GM10266 (cell line): ENCODE measurements around the gene OR2A12.

Experiments
- DNase-seq: peaks from one replicate; pipeline ENCODE4 v3.0.0; 2012; ENCODE audit errors: extremely low spot score
- TF ChIP-seq, protein P1 (sequence below): IDR thresholded peaks from 2 replicates; pipeline ENCODE4 v1.5.1; 2012; ENCODE audit warnings: mild to moderate bottlenecking, low read depth; ENCODE audit not compliant: control insufficient read depth, insufficient read depth; ENCODE audit errors: missing control alignments

Gene OR2A12

DNA sequence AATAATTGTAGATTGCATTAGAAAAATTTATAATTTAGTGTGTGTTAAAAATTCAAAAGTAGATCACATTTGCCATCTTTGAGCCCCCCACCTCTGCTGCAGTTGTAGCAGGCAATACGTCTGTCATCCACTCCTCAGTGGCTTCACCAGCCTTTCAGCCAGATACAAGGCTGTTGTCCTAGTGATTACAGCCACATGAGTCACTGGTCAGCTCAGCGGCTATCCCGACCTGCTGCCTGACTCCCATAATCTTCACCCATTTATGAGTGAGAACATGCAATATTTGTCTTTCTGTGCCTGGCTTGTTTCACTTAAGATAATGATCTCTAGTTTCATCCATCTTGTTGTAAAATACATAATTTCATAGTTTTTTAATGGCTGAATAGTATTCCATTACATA lies 28.1 kb upstream of the OR2A12 start:
- DNase-seq: no peak
- TF ChIP-seq, protein P1, sequence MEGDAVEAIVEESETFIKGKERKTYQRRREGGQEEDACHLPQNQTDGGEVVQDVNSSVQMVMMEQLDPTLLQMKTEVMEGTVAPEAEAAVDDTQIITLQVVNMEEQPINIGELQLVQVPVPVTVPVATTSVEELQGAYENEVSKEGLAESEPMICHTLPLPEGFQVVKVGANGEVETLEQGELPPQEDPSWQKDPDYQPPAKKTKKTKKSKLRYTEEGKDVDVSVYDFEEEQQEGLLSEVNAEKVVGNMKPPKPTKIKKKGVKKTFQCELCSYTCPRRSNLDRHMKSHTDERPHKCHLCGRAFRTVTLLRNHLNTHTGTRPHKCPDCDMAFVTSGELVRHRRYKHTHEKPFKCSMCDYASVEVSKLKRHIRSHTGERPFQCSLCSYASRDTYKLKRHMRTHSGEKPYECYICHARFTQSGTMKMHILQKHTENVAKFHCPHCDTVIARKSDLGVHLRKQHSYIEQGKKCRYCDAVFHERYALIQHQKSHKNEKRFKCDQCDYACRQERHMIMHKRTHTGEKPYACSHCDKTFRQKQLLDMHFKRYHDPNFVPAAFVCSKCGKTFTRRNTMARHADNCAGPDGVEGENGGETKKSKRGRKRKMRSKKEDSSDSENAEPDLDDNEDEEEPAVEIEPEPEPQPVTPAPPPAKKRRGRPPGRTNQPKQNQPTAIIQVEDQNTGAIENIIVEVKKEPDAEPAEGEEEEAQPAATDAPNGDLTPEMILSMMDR: no peak

DNA sequence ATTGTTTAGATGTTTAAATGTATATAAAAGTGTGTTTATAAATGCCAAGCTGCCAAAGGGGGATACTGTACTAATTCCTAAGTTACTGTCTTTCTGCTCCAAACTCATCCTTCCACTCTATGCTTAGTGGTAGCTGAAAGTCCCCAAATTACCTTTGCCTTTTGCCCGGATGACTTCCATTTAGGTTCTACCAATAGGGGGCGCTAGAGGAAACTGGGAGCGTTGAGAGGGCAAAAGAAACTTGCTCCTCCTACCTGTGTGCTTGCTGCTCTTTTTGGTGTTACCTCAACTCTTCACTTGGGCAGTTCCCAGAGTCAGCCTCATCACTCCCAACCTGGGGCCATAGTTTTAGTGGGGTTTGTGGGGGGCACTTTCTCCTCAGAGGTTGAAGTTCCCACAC lies 22.4 kb upstream of the OR2A12 start:
- no peak for DNase-seq
- TF ChIP-seq, protein P1: peak; percentile 42

DNA sequence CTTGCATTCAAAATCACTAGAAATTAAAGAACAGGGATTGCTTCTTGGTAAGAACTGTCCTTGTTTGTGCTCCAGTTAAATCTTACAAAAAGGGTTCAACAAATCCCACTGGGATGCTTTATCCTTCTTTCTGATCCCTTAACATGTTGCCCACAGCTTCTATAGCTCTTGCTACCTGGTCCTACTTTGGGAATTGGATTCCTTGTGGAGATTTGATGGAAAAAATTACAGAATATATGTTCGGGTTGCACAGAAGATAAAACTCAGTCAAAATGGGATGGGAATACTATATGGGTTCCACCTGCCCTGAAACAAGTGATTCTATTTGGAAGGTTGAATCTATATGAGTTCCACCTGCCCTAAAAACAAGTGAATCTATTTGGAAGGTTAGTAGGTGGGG lies 16.6 kb upstream of the OR2A12 start, which contains the start of gene OR2A25:
Gene OR2A25, plus strand, starts transcription at position 301 of the 400 bp plus-strand sequence. CDS start 4,409 bp downstream, outside the sequence.
- DNase-seq: no peak
- TF ChIP-seq, protein P1: no peak

DNA sequence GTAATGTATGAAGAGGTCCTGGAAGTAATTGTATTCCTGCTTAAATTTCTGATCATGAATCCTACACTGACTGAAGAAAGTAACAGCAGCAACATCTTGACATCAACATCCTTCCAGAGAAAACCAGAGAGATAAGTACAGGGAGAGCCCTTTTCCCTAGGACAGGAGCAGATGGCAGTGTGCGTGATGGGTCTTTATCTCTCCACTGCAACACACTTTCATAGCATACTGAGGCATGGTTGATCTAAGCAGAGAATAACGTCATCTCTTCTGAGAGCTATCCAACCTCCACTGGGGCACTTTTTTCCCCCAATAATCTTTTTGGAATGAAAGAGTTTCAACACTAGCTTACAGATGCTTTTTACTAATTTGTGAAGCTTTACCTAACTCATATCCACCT lies 16.1 kb upstream of the OR2A12 start:
- TF ChIP-seq, protein P1: no peak
- no peak for DNase-seq

DNA sequence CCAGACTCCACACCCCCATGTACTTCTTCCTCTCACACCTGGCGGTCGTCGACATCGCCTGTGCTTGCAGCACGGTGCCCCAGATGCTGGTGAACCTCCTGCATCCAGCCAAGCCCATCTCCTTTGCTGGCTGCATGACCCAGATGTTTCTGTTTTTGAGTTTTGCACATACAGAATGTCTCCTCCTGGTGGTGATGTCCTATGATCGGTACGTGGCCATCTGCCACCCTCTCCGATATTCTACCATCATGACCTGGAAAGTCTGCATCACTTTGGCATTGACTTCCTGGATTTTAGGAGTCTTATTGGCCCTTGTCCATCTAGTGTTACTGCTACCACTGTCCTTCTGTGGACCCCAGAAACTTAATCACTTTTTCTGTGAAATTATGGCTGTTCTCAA lies 11.7 kb upstream of the OR2A12 start:
- TF ChIP-seq, protein P1: no peak
- no peak for DNase-seq

DNA sequence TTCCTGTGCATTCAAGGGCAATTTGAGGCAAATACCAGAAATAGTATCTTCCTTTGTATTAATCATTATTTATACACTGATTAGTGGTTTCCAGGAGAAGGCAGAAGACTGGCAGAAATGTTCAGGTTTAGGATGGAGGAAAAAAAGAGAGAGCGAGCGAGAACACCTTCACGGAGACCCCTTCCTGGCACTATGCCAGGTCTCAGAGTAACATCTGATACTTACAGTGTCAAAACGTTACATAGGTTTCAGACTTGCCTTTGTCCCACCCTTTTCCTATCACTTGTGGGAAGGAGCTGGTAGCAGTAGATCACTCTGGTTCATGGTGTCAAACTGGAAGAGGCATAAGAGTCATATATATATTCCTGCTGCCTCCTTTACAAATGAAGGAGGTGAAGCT lies 652 bp downstream of the OR2A12 start:
- TF ChIP-seq, protein P1: no peak
- no peak for DNase-seq

DNA sequence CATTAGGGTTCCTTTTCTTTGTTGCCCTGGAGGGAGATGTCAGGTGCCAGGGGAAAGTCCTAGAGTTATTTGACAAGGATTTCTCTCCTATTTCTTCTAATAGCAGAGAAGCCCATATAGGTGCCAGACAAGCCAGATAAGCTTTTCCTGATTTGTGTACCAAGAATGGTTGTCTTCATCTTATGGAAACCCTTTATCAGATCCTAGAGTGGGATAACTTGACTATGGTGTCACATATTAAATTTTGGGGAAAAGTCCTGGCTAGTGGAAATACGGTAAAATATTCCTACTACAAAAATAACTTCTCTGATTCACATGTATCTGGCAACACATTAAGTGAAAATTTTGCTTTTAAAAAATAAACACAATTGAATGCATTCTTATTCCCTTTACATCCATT lies 1.2 kb downstream of the OR2A12 start:
- DNase-seq: no peak
- TF ChIP-seq, protein P1: no peak

DNA sequence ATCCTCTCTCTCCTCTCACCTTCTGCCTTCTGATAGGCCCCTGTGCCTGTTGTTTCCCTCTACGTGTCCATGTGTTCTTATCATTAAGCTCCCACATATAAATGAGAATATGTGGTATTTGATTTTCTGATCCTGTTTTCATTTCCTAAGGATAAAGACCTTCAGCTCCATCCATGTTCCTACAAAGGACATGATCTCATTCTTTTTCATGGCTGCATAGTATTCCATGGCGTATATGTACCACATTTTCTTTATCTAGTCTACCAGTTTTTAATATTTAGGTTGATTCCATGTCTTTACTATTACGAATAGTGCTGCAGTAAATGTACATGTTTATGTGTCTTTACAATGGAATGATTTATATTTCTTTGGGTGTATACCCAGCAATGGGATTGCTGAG lies 4.6 kb downstream of the OR2A12 start:
- DNase-seq: no peak
- TF ChIP-seq, protein P1: no peak
